HEK293 (cell line): ENCODE measurements around the gene STK36.

ENCODE experiments used
- BCL6B ChIP-seq: fragments of 450-650 bp; formaldehyde crosslinking; IDR thresholded peaks from 2 replicates; pipeline ENCODE4 v1.5.1; 2017; ENCODE audit warnings: missing biosample characterization, missing genetic modification characterization
- GLI4 ChIP-seq: fragments of 450-650 bp; formaldehyde crosslinking; IDR thresholded peaks from 2 replicates; pipeline ENCODE4 v1.5.1; 2016; ENCODE audit warnings: missing biosample characterization, missing genetic modification characterization
- GLIS1 ChIP-seq: fragments of 450-650 bp; formaldehyde crosslinking; IDR thresholded peaks from 2 replicates; pipeline ENCODE4 v1.5.1; 2016; ENCODE audit warnings: missing biosample characterization, missing genetic modification characterization
- KLF16 ChIP-seq: fragments of 450-650 bp; formaldehyde crosslinking; IDR thresholded peaks from 2 replicates; pipeline ENCODE4 v1.5.1; 2017; ENCODE audit warnings: missing biosample characterization, missing genetic modification characterization
- KLF7 ChIP-seq: fragments of 450-650 bp; formaldehyde crosslinking; IDR thresholded peaks from 2 replicates; pipeline ENCODE4 v1.5.1; 2016; ENCODE audit warnings: missing biosample characterization, missing genetic modification characterization, borderline replicate concordance
- PATZ1 ChIP-seq: fragments of 450-650 bp; formaldehyde crosslinking; IDR thresholded peaks from 2 replicates; pipeline ENCODE4 v1.5.1; 2016; ENCODE audit warnings: missing biosample characterization, missing genetic modification characterization
- SALL2 ChIP-seq: fragments of 450-650 bp; formaldehyde crosslinking; IDR thresholded peaks from 2 replicates; pipeline ENCODE4 v1.5.0; 2017; ENCODE audit warnings: missing biosample characterization, mild to moderate bottlenecking, missing genetic modification characterization, borderline replicate concordance
- SP2 ChIP-seq: fragments of 450-650 bp; formaldehyde crosslinking; IDR thresholded peaks from 2 replicates; pipeline ENCODE4 v1.5.1; 2016; ENCODE audit warnings: missing biosample characterization, missing genetic modification characterization
- SP7 ChIP-seq: fragments of 450-650 bp; formaldehyde crosslinking; IDR thresholded peaks from 2 replicates; pipeline ENCODE4 v1.5.1; 2016; ENCODE audit warnings: missing biosample characterization, missing genetic modification characterization
- ZBTB20 ChIP-seq: fragments of 450-650 bp; formaldehyde crosslinking; IDR thresholded peaks from 2 replicates; pipeline ENCODE4 v1.5.1; 2016; ENCODE audit warnings: missing biosample characterization, missing genetic modification characterization
- ZBTB8A ChIP-seq: fragments of 450-650 bp; formaldehyde crosslinking; IDR thresholded peaks from 2 replicates; pipeline ENCODE4 v1.5.1; 2016; ENCODE audit warnings: missing biosample characterization, missing genetic modification characterization
- ZEB2 ChIP-seq: fragments of 450-650 bp; formaldehyde crosslinking; IDR thresholded peaks from 2 replicates; pipeline ENCODE4 v1.5.1; 2016; ENCODE audit warnings: missing biosample characterization, missing genetic modification characterization
- ZFP69B ChIP-seq: fragments of 450-650 bp; formaldehyde crosslinking; IDR thresholded peaks from 2 replicates; pipeline ENCODE4 v1.5.1; 2016; ENCODE audit warnings: missing biosample characterization, missing genetic modification characterization
- ZIC2 ChIP-seq: fragments of 450-650 bp; formaldehyde crosslinking; IDR thresholded peaks from 2 replicates; pipeline ENCODE4 v1.5.1; 2016; ENCODE audit warnings: missing biosample characterization, missing genetic modification characterization
- ZNF10 ChIP-seq: fragments of 450-650 bp; formaldehyde crosslinking; IDR thresholded peaks from 2 replicates; pipeline ENCODE4 v1.5.1; 2017; ENCODE audit warnings: missing biosample characterization, missing genetic modification characterization
- ZNF2 ChIP-seq: fragments of 450-650 bp; formaldehyde crosslinking; IDR thresholded peaks from 2 replicates; pipeline ENCODE4 v1.5.1; 2016; ENCODE audit warnings: missing biosample characterization, missing genetic modification characterization
- ZNF223 ChIP-seq: fragments of 450-650 bp; formaldehyde crosslinking; IDR thresholded peaks from 2 replicates; pipeline ENCODE4 v1.5.1; 2016; ENCODE audit warnings: missing biosample characterization, missing genetic modification characterization
- ZNF280D ChIP-seq: fragments of 450-650 bp; formaldehyde crosslinking; IDR thresholded peaks from 2 replicates; pipeline ENCODE4 v1.5.1; 2016; ENCODE audit warnings: missing biosample characterization, missing genetic modification characterization
- ZNF391 ChIP-seq: fragments of 450-650 bp; formaldehyde crosslinking; IDR thresholded peaks from 2 replicates; pipeline ENCODE4 v1.5.1; 2016; ENCODE audit warnings: low read depth, missing biosample characterization, missing genetic modification characterization, borderline replicate concordance
- ZNF530 ChIP-seq: fragments of 450-650 bp; formaldehyde crosslinking; IDR thresholded peaks from 2 replicates; pipeline ENCODE4 v1.5.1; 2016; ENCODE audit warnings: low read depth, missing biosample characterization, missing genetic modification characterization
- ZNF548 ChIP-seq: fragments of 450-650 bp; formaldehyde crosslinking; IDR thresholded peaks from 2 replicates; pipeline ENCODE4 v1.5.1; 2016; ENCODE audit warnings: missing biosample characterization, missing genetic modification characterization
- ZNF580 ChIP-seq: fragments of 450-650 bp; formaldehyde crosslinking; IDR thresholded peaks from 2 replicates; pipeline ENCODE4 v1.5.1; 2016; ENCODE audit warnings: missing biosample characterization, missing genetic modification characterization
- ZNF692 ChIP-seq: fragments of 450-650 bp; formaldehyde crosslinking; IDR thresholded peaks from 2 replicates; pipeline ENCODE4 v1.5.1; 2016; ENCODE audit warnings: missing biosample characterization, missing genetic modification characterization
- ZNF76 ChIP-seq: fragments of 450-650 bp; formaldehyde crosslinking; IDR thresholded peaks from 2 replicates; pipeline ENCODE4; 2016; ENCODE audit warnings: low read depth, missing biosample characterization, missing genetic modification characterization, borderline replicate concordance
- ZSCAN23 ChIP-seq: fragments of 450-650 bp; formaldehyde crosslinking; IDR thresholded peaks from 2 replicates; pipeline ENCODE4 v1.5.1; 2016; ENCODE audit warnings: missing biosample characterization, missing genetic modification characterization
- TF ChIP-seq, protein P1 (sequence below): fragments of 450-650 bp; formaldehyde crosslinking; optimal IDR thresholded peaks from 2 replicates; pipeline ENCODE3; 2016; ENCODE audit warnings: missing biosample characterization, mild to moderate bottlenecking, missing genetic modification characterization

Gene STK36

GRCh38 chr2:218710687-218711549, 39.0 kb downstream of the STK36 start, which contains the start of gene TTLL4 (continued):
- TF ChIP-seq SALL2 (tag by site-specific recombination) = no peak
- TF ChIP-seq ZEB2 = peak; percentile 79
- 0 out of 2 replicates have a peak, but pooled peaks have one; percentile 22 for TF ChIP-seq ZNF280D (tag by site-specific recombination)
- no peak for TF ChIP-seq KLF7
- peak; percentile 46 for TF ChIP-seq ZBTB20 (tag by site-specific recombination)
- peak; percentile 77; the same call in 1 of the 2 replicates for TF ChIP-seq SP7 (tag by site-specific recombination)
- no peak for TF ChIP-seq ZNF223 (tag by site-specific recombination)
- TF ChIP-seq ZNF76 = peak; percentile 93
- TF ChIP-seq PATZ1 (tag by site-specific recombination) = peak; percentile 82
- TF ChIP-seq ZNF548 = no peak
- peak; percentile 84; the same call in 1 of the 2 replicates for TF ChIP-seq ZNF391 (tag by site-specific recombination)
- TF ChIP-seq KLF16 = peak; percentile 67
- TF ChIP-seq ZNF580 (tag by site-specific recombination) = peak; percentile 41; the same call in 1 of the 2 replicates
- peak; percentile 31; the same call in 1 of the 2 replicates for TF ChIP-seq ZFP69B (tag by site-specific recombination)
- TF ChIP-seq GLIS1 = peak; percentile 74
- peak; percentile 98 for TF ChIP-seq ZNF2 (tag by site-specific recombination)
- peak; percentile 74 for TF ChIP-seq ZBTB8A (tag by site-specific recombination)
- TF ChIP-seq GLI4 = 0 out of 2 replicates have a peak, but pooled peaks have one; percentile 61
- peak; percentile 61; the same call in 1 of the 2 replicates for TF ChIP-seq ZNF692 (tag by site-specific recombination)
- 0 out of 2 replicates have a peak, but pooled peaks have one; percentile 28 for TF ChIP-seq ZNF10 (tag by site-specific recombination)
- TF ChIP-seq ZSCAN23 (tag by site-specific recombination) = peak; percentile 84; the same call in 1 of the 2 replicates
- TF ChIP-seq ZNF530 (tag by site-specific recombination) = no peak
- TF ChIP-seq ZIC2 (tag by site-specific recombination) = no peak
- no peak for TF ChIP-seq BCL6B (tag by site-specific recombination)
- no peak for TF ChIP-seq SP2 (tag by site-specific recombination)
- TF ChIP-seq, protein P1, sequence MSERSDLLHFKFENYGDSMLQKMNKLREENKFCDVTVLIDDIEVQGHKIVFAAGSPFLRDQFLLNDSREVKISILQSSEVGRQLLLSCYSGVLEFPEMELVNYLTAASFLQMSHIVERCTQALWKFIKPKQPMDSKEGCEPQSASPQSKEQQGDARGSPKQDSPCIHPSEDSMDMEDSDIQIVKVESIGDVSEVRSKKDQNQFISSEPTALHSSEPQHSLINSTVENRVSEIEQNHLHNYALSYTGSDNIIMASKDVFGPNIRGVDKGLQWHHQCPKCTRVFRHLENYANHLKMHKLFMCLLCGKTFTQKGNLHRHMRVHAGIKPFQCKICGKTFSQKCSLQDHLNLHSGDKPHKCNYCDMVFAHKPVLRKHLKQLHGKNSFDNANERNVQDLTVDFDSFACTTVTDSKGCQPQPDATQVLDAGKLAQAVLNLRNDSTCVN (tag by site-specific recombination) = peak; percentile 88
